Liver (tissue), 9 donors: Measurements from ENCODE around the gene KNDC1. TPM values are rescaled to one million over a fixed set of nuclear protein-coding genes. Genes with fewer than 3 reads are reported as not detected.

Experiments used
- DNase-seq: peaks from one replicate; pipeline ENCODE4 v3.0.0-alpha.2; 2017; ENCODE audit warnings: low spot score
- H3K27ac ChIP-seq, 2 donors: one replicate each; pipeline ENCODE4 v1.7.0; 2013; ENCODE audit warnings: inconsistent platforms in 2 of 2, low read length in 2 of 2, control low read depth in 1 of 2, low read depth in 1 of 2, mild to moderate bottlenecking in 1 of 2
- H3K27me3 ChIP-seq, 4 donors: one replicate each; pipeline versions ENCODE4 v1.6.1 to v1.7.0; 2013; ENCODE audit warnings: low read length in 3 of 4, inconsistent platforms in 1 of 4, mild to moderate bottlenecking in 1 of 4, moderate library complexity in 1 of 4; ENCODE audit not compliant: control insufficient read depth in 4 of 4, insufficient read depth in 4 of 4
- H3K36me3 ChIP-seq, 4 donors: one replicate each; pipeline versions ENCODE4 v1.6.1 to v1.7.0; 2013; ENCODE audit warnings: low read length in 3 of 4, mild to moderate bottlenecking in 3 of 4, low read depth in 1 of 4, moderate library complexity in 1 of 4; ENCODE audit not compliant: control insufficient read depth in 4 of 4, insufficient read depth in 3 of 4
- H3K4me1 ChIP-seq, 4 donors: one replicate each; pipeline versions ENCODE4 v1.6.1 to v1.7.0; 2013; ENCODE audit warnings: low read length in 3 of 4, mild to moderate bottlenecking in 3 of 4, moderate library complexity in 1 of 4; ENCODE audit not compliant: control insufficient read depth in 4 of 4, insufficient read depth in 4 of 4
- H3K4me3 ChIP-seq, 3 donors: one replicate each; pipeline versions ENCODE4 v1.6.1 to v1.7.0; 2013; ENCODE audit warnings: low read length in 3 of 3, control low read depth in 1 of 3, low read depth in 1 of 3, mild to moderate bottlenecking in 1 of 3
- H3K9ac ChIP-seq, 2 donors: one replicate each; pipeline ENCODE4 v1.7.0; 2013; ENCODE audit warnings: low read length in 2 of 2, mild to moderate bottlenecking in 2 of 2, moderate library complexity in 2 of 2, control low read depth in 1 of 2, low read depth in 1 of 2
- H3K9me3 ChIP-seq, 4 donors: one replicate each; pipeline versions ENCODE4 v1.6.1 to v1.7.0; 2013; ENCODE audit warnings: low read length in 3 of 4; ENCODE audit not compliant: control insufficient read depth in 4 of 4
- ATF3 ChIP-seq: IDR thresholded peaks from 2 replicates; pipeline ENCODE4 v1.6.1; 2016; ENCODE audit warnings: antibody characterized with exemption
- CTCF ChIP-seq: fragments of 150-350 bp; IDR thresholded peaks from 2 replicates; pipeline ENCODE4 v1.5.1; 2017; ENCODE audit warnings: improper control_type of control experiment, low read depth, low read length; ENCODE audit not compliant: missing input control
- EGR1 ChIP-seq, 2 donors: IDR thresholded peaks; 2 replicates each; pipeline ENCODE4 v1.6.1; 2016 to 2018; ENCODE audit warnings: antibody characterized with exemption in 2 of 2, low read depth in 2 of 2
- FOXA1 ChIP-seq: IDR thresholded peaks from 2 replicates; pipeline ENCODE4 v1.6.1; 2016; ENCODE audit warnings: antibody characterized with exemption
- FOXA2 ChIP-seq: IDR thresholded peaks from 2 replicates; pipeline ENCODE4 v1.6.1; 2016; ENCODE audit warnings: antibody characterized with exemption
- GABPA ChIP-seq, 2 donors: IDR thresholded peaks in 1 of 2; conservative IDR thresholded peaks in 1 of 2; 2 replicates each; pipeline ENCODE4 v1.6.1; 2016; ENCODE audit warnings: antibody characterized with exemption in 2 of 2, mild to moderate bottlenecking in 1 of 2, moderate library complexity in 1 of 2
- HNF4A ChIP-seq, 2 donors: conservative IDR thresholded peaks; 2 replicates each; pipeline ENCODE4 v1.6.1; 2016; ENCODE audit warnings: antibody characterized with exemption in 2 of 2, mild to moderate bottlenecking in 2 of 2
- HNF4G ChIP-seq: IDR thresholded peaks from 2 replicates; pipeline ENCODE4 v1.6.1; 2016; ENCODE audit warnings: antibody characterized with exemption
- JUND ChIP-seq, 2 donors: IDR thresholded peaks; 2 replicates each; pipeline ENCODE4 v1.6.1; 2016; ENCODE audit warnings: antibody characterized with exemption in 2 of 2
- MAX ChIP-seq: IDR thresholded peaks from 2 replicates; pipeline ENCODE4 v1.6.1; 2016; ENCODE audit warnings: antibody characterized with exemption
- NR2F2 ChIP-seq: IDR thresholded peaks from 2 replicates; pipeline ENCODE4 v1.6.1; 2016; ENCODE audit warnings: antibody characterized with exemption
- RAD21 ChIP-seq, 2 donors: IDR thresholded peaks; 2 replicates each; pipeline ENCODE4 v1.6.1; 2016; ENCODE audit warnings: antibody characterized with exemption in 2 of 2, mild to moderate bottlenecking in 2 of 2
- REST ChIP-seq: IDR thresholded peaks from 2 replicates; pipeline ENCODE4 v1.6.1; 2016; ENCODE audit warnings: antibody characterized with exemption, mild to moderate bottlenecking
- RXRA ChIP-seq, 2 donors: IDR thresholded peaks; 2 replicates each; pipeline ENCODE4 v1.6.1; 2017 to 2018; ENCODE audit warnings: antibody characterized with exemption in 2 of 2, mild to moderate bottlenecking in 1 of 2
- SP1 ChIP-seq: IDR thresholded peaks from 2 replicates; pipeline ENCODE4 v1.6.1; 2018; ENCODE audit warnings: antibody characterized with exemption, mild to moderate bottlenecking
- TAF1 ChIP-seq: conservative IDR thresholded peaks from 2 replicates; pipeline ENCODE4 v1.6.1; 2016; ENCODE audit warnings: antibody characterized with exemption, mild to moderate bottlenecking
- YY1 ChIP-seq: IDR thresholded peaks from 2 replicates; pipeline ENCODE4 v1.6.1; 2016; ENCODE audit warnings: antibody characterized with exemption, mild to moderate bottlenecking
- ZBTB33 ChIP-seq: IDR thresholded peaks from 2 replicates; pipeline ENCODE4 v1.6.1; 2016; ENCODE audit warnings: antibody characterized with exemption
- WGBS: extraction: QIAGEN DNeasy Blood & Tissue Kit; methylation state at CpG from one replicate; pipeline ENCODE4 v1.1.7; 2013; 5-methylcytosine and 5-hydroxymethylcytosine counted together
- polyA plus RNA-seq, 2 donors: library from polyadenylated mRNA; stranded (reverse) in 1 of 2; unstranded in 1 of 2; fragments of 200-250 nt in 1 of 2; fragments of >200 nt in 1 of 2; fragmentation: Nextera tagmentation in 1 of 2; extraction: Ambion mirVana in 1 of 2; gene quantifications; one replicate each; pipeline versions ENCODE4 v1.2.1 to v1.2.3, GENCODE V29; 2013 to 2015
- total RNA-seq, 2 donors: library from RNA; depleted of rRNA; stranded (reverse); fragments of >200 nt; gene quantifications; one replicate each; pipeline ENCODE4 v1.2.3, GENCODE V29; 2014
- donor health status: healthy.
- donor health status: healthy.
- donor health status: healthy.
- donor health status: healthy.
- donor health status: healthy.

Gene KNDC1
- total and polyA plus RNA-seq, 4 donors, result 0.53 to 12.9 (median 4.3) TPM

GRCh38 chr10:133235265-133235855, 75.3 kb downstream of the KNDC1 start:
- TF ChIP-seq REST, result no peak
- no peak for TF ChIP-seq TAF1
- no peak for TF ChIP-seq GABPA (IDR thresholded peaks at IDR 0.05 in 1 of 2, conservative IDR thresholded peaks at IDR 0.05 in 1 of 2)
- Histone ChIP-seq H3K36me3 (no peaks in the 10 kb centered on the region), H3K9ac (no peak overlapping the region), H3K27ac (no peak overlapping the region), H3K27me3 (peaks cover 0 to 39% (median 0%) of the 10 kb centered on the region in 4 donors), H3K4me1 (peaks cover 4 to 21% (median 12%) of the 10 kb centered on the region in 4 donors), H3K9me3 (no peaks in the 10 kb centered on the region), H3K4me3 (peak overlapping the region in 1 of 3 donors; percentile 16)
- DNase-seq, result no peak
- 5% methylated on average over 48 of the region's 48 CpGs for WGBS

- Histone ChIP-seq H3K4me3 (peak overlapping the region in 1 of 3 donors; percentile 16), H3K27me3 (peaks cover 0 to 33% (median 0%) of the 10 kb centered on the region in 4 donors)
These were observed 75.9 kb downstream of the KNDC1 start for GRCh38 chr10:133235932-133236331.

More at GRCh38 chr10:133235932-133236331, 75.9 kb downstream of the KNDC1 start:
- DNase-seq, result no peak
- TF ChIP-seq MAX (no peak), ATF3 (no peak), SP1 (no peak), JUND (IDR thresholded peaks at IDR 0.05) (no peak), CTCF (no peak), NR2F2 (no peak), ZBTB33 (no peak), RXRA (IDR thresholded peaks at IDR 0.05) (no peak), HNF4A (conservative IDR thresholded peaks at IDR 0.05) (no peak), HNF4G (no peak), RAD21 (IDR thresholded peaks at IDR 0.05) (no peak), REST (no peak), GABPA (IDR thresholded peaks at IDR 0.05 in 1 of 2, conservative IDR thresholded peaks at IDR 0.05 in 1 of 2) (no peak), FOXA2 (no peak), FOXA1 (no peak), EGR1 (IDR thresholded peaks at IDR 0.05; ENCODE audit: low read depth in 2 of 2) (no peak), YY1 (no peak), TAF1 (no peak)
- Histone ChIP-seq H3K9ac (no peak overlapping the region), H3K4me1 (peaks cover 4 to 17% (median 11%) of the 10 kb centered on the region in 4 donors), H3K27ac (no peak overlapping the region), H3K36me3 (no peaks in the 10 kb centered on the region), H3K9me3 (no peaks in the 10 kb centered on the region)
- 3% methylated on average over 18 of the region's 18 CpGs for WGBS
